Fibroblast of villous mesenchyme (primary cell): ENCODE data around the gene SFI1. TPM values are rescaled to one million over a fixed set of nuclear protein-coding genes. Genes with fewer than 3 reads are reported as not detected.
A peak's percentile ranks its signal among the peaks of the same experiment; 100 is the strongest.

Experiments used
- DNase-seq: peaks from one replicate; pipeline ENCODE4 v3.0.0-alpha.2; 2010; ENCODE audit warnings: low read depth
- H3K4me3 ChIP-seq: 2 replicates; pipeline ENCODE4 v1.5.1; 2011; ENCODE audit warnings: low read depth, mild to moderate bottlenecking, low read length
- small RNA-seq: library from RNA; depleted of rRNA; stranded (forward); fragments of <200 nt; gene quantifications from one replicate; pipeline ENCODE3, GENCODE V24; 2012
- total RNA-seq: library from RNA; depleted of rRNA; stranded (reverse); fragments of >200 nt; gene quantifications from 2 replicates; pipeline ENCODE4 v1.2.3, GENCODE V29; 2012
- TF ChIP-seq, protein P1 (sequence below): IDR thresholded peaks from 2 replicates; pipeline ENCODE4 v1.5.1; 2012; ENCODE audit warnings: low read depth, mild to moderate bottlenecking, low read length; ENCODE audit not compliant: insufficient read depth

Gene SFI1
- total RNA-seq, 1 donor: 15.5 TPM

DNA sequence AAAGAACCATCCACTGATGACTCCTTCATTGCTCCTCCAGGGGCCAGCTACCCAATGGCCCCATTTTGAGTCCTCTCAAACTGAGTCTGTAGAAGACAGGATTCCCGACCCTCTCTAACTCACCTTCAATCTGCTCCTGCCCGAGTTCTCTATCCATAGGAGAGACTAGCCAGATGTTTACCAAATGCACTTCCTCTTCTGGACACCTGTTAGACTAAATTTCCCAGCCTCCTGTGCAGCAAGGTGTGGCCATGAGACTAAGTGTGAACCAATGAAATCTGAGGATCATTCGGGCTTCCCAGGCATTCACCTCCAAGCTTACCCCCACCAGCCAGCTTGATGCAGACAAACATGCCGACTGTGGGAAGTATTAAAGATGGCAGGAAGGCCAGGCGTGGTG, 158.1 kb downstream of the SFI1 start:
- DNase-seq: no peak
- no peak overlapping the region for H3K4me3 ChIP-seq
- TF ChIP-seq, protein P1, sequence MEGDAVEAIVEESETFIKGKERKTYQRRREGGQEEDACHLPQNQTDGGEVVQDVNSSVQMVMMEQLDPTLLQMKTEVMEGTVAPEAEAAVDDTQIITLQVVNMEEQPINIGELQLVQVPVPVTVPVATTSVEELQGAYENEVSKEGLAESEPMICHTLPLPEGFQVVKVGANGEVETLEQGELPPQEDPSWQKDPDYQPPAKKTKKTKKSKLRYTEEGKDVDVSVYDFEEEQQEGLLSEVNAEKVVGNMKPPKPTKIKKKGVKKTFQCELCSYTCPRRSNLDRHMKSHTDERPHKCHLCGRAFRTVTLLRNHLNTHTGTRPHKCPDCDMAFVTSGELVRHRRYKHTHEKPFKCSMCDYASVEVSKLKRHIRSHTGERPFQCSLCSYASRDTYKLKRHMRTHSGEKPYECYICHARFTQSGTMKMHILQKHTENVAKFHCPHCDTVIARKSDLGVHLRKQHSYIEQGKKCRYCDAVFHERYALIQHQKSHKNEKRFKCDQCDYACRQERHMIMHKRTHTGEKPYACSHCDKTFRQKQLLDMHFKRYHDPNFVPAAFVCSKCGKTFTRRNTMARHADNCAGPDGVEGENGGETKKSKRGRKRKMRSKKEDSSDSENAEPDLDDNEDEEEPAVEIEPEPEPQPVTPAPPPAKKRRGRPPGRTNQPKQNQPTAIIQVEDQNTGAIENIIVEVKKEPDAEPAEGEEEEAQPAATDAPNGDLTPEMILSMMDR: no peak

DNA sequence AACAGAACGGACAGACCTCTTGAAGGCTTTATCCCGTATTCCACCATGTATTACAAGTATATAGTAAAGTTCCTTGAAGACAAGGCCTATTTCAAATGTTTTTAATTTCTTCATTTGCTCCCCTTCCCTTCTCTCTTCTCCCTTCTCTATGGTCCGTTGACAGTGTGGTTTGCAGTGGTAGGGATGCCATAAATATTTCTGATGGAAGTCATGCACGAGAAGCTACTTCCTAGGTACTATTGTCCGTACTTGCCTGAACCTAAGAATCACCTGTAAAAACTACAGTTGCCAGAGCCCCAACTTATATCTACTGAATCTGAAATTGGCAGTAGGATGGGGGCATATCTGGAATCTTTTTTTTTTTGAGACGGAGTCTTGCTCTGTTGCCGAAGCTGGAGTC, 162.9 kb downstream of the SFI1 start:
- TF ChIP-seq, protein P1: no peak
- no peak for DNase-seq
- no peak overlapping the region for H3K4me3 ChIP-seq

DNA sequence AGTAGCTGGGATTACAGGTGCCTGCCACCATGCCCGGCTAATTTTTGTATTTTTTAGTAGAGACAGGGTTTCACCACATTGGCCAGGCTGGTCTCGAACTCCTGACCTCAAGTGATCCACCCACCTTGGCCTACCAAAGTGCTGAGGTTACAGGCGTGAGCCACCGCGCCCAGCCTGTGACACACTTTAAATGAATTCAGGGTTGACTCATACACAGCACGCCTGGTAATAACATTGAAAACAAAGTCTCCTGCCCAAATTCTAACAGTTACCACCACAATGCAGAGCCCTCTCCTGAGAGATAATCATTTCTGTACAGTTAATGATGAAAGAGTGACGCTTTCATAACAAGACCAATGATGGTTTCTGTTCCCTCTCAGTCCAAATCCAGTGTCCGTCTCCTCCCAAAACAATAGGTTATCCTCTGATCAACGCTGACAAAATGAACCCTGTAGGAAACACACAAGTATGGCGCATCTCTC, 164.6 kb downstream of the SFI1 start:
- DNase-seq: peak; percentile 74
- peak overlapping the region; percentile 99 for H3K4me3 ChIP-seq

DNA sequence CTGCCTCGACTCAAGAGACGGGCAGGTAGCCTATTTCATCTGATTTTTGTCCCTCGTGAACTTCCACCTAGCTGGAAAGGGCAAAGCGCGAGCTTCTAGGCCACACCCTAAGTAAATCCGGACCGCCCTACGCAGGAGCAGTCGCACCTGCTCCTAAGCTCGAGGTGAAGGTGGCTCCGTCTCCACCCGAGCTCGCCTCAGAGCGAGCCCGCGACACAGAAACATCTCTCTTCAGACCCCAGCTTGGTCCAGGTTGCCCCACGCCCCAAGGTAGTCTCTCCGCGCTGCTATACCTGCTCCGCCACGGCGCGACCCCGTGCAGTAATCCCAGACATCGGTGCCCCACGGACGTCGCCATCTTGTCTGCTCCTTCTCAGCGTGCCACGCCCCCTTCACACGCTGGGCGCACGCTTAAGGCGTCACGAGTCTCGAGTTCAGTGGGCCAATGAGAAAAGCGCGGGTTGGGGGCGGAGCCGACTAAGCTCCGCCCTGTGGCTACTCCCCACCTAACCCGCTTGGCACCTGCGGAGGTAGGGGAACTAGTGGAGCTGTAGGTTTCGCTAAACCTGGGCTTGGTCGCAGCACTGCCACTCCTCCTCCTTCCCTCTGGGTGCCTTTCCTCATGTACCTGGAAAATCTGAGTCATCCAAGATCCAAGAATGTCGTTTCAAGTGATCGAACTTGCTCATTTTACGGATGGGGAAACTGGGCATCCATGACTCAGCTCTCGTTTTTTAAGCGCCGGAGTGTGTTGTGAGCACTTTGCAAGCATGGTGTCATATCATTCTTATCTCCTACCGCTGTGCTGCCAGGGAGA, 165.7 kb downstream of the SFI1 start, which contains the start of gene PISD:
Gene PISD (minus strand): TSS at position 365 of the 817 bp plus-strand sequence. CDS start 7 bp downstream, at position 358.
- peak; percentile 95 for DNase-seq
- peak within 1 kb of the TSS; percentile 99 for H3K4me3 ChIP-seq
- TF ChIP-seq, protein P1: no peak

DNA sequence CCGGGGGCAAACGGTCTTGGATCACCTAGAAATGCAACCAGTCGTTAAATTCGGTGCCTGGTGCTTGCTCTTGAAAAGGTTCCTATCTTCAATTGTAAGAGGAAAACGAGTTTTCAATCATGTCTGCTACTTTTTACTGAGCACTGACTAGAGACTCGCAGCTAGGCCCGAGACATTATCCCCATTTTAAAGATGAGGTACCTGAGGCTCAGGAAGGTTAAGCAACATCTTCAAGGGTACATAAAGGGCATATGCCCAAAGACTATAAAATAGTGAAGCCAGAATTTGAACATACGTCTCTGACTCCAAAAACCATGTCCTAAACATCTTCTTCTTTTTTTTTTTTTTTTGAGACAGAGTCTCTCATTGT, 166.3 kb downstream of the SFI1 start:
- TF ChIP-seq, protein P1: no peak
- DNase-seq: no peak
- H3K4me3 ChIP-seq: peak overlapping the region; percentile 99

Small RNA genes within 50 kb of the gene (small RNA-seq; reads per million reads assigned to genes)
- not detected for gene AL096701.2
- not detected for gene RNU6-28P

Other genes starting within 250 kb of the SFI1 start
- 11.2 and 18.0 TPM in 2 replicates for gene PIK3IP1, start 204.0 kb upstream of the SFI1 start, total RNA-seq
- gene PATZ1, start 150.2 kb upstream of the SFI1 start, total RNA-seq: 15.1 and 19.0 TPM in 2 replicates
- 75.4 and 92.8 TPM in 2 replicates for gene DRG1, start 96.9 kb upstream of the SFI1 start, total RNA-seq
- gene EIF4ENIF1, start 6.7 kb upstream of the SFI1 start, total RNA-seq: 13.5 and 25.0 TPM in 2 replicates
- gene PISD, start 165.7 kb downstream of the SFI1 start, total RNA-seq: 40.6 and 56.6 TPM in 2 replicates